Upper lobe of left lung (tissue), 4 donors: Measurements from ENCODE around the gene CNPY1.

Source experiments
- CTCF ChIP-seq, 6 experiments: fragments of 450-650 bp in 4 of 6; fragments of 200-600 bp in 2 of 6; sonication (generic) in 2 of 6; IDR thresholded peaks; one replicate each; pipeline ENCODE4 v1.5.1; 2016 to 2019; ENCODE audit warnings: antibody characterized with exemption in 6 of 6
- EP300 ChIP-seq, 4 donors: sonication (generic); formaldehyde crosslinking; IDR thresholded peaks; one replicate each; pipeline ENCODE4 v1.5.1; 2017; ENCODE audit warnings: antibody characterized with exemption in 4 of 4, control low read depth in 2 of 4

- no peak for TF ChIP-seq CTCF (IDR thresholded peaks at IDR 0.05)
- no peak for TF ChIP-seq EP300 (IDR thresholded peaks at IDR 0.05)
These were observed 12.0 kb upstream of the CNPY1 start for GRCh38 chr7:155558351-155558750.
